ENCODE results near the gene AKR1C8. TPM values are rescaled to one million over a fixed set of nuclear protein-coding genes. Genes with fewer than 3 reads are reported as not detected.
"Not testable (repeated sequence)": the region's sequence is repeated elsewhere in the genome, so short reads cannot be mapped to it uniquely, and the experiment has no call there.

Gene AKR1C8
- total RNA-seq, 1 donor from 2014 or later = not detected

DNA sequence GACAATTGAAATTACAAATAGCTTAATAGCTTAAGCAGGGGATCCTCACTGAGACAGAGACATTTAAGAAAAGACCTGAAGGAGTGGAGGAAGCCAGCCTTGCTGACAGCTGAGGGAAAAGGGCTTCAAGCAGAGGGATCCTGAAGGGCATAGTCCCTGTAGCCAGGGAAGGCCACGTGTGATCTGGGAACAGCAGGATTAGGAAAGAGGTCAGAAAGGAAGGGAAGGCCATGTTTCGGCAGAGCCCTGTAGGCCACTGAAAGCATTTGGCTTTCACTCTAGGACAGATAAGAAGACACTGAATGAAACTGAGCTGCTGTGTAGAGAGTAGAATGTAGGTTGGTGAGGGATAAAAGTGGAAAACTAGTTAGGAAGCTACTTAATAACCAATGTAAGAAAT lies 3.4 kb upstream of the AKR1C8 start:
- no peaks in the 10 kb centered on the region for H3K4me1 Mint-ChIP-seq (ENCODE audit: low read depth, unreplicated experiment)
- H3K27me3 Mint-ChIP-seq (ENCODE audit: unreplicated experiment) = no peaks in the 10 kb centered on the region
- DNase-seq = no peak
- H3K4me3 Mint-ChIP-seq (ENCODE audit: unreplicated experiment) = no peak overlapping the region
- H3K9me3 Mint-ChIP-seq (ENCODE audit: unreplicated experiment) = no peaks in the 10 kb centered on the region
- H3K36me3 Mint-ChIP-seq (ENCODE audit: unreplicated experiment) = no peaks in the 10 kb centered on the region
- H3K27ac Mint-ChIP-seq (ENCODE audit: unreplicated experiment) = no peak overlapping the region
- TF ChIP-seq CTCF (IDR thresholded peaks at IDR 0.05; ENCODE audit: partially characterized antibody, unreplicated experiment) = no peak

- Mint-ChIP-seq H3K27me3 (ENCODE audit: unreplicated experiment) (no peaks in the 10 kb centered on the region), H3K36me3 (ENCODE audit: unreplicated experiment) (no peaks in the 10 kb centered on the region), H3K4me3 (ENCODE audit: unreplicated experiment) (no peak overlapping the region), H3K9me3 (ENCODE audit: unreplicated experiment) (no peaks in the 10 kb centered on the region), H3K4me1 (ENCODE audit: low read depth, unreplicated experiment) (no peaks in the 10 kb centered on the region), H3K27ac (ENCODE audit: unreplicated experiment) (no peak overlapping the region)
- no peak for TF ChIP-seq CTCF (IDR thresholded peaks at IDR 0.05; ENCODE audit: partially characterized antibody, unreplicated experiment)
- DNase-seq = no peak
These were observed 2.9 kb upstream of the AKR1C8 start for GRCh38 chr10:5187867-5188266.

DNA sequence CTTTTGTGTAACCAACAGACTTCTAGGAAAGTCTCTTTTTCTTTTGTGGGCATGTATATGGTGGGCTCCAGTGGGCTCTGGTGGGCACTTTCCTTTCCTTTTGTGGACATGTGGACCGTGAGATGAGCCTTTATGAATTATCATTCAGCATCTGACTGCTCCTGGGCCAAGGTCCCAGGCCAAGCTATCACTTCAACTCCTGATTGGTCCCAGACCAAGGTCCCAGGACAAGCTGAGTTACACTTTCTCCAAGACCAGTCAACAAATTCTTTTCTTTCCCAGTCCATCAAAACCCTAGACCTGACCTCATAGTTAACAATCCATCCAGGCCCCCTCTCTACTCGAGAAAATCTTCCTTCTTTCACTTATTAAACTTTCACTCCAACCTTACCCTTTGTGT lies 1.0 kb downstream of the AKR1C8 start:
- Mint-ChIP-seq H3K9me3 (ENCODE audit: unreplicated experiment) (no peaks in the 10 kb centered on the region), H3K27me3 (ENCODE audit: unreplicated experiment) (no peaks in the 10 kb centered on the region), H3K36me3 (ENCODE audit: unreplicated experiment) (no peaks in the 10 kb centered on the region), H3K27ac (ENCODE audit: unreplicated experiment) (no peak overlapping the region), H3K4me3 (ENCODE audit: unreplicated experiment) (no peak overlapping the region), H3K4me1 (ENCODE audit: low read depth, unreplicated experiment) (no peaks in the 10 kb centered on the region)
- DNase-seq = no peak
- no peak for TF ChIP-seq CTCF (IDR thresholded peaks at IDR 0.05; ENCODE audit: partially characterized antibody, unreplicated experiment)

GRCh38 chr10:5180503-5180902 lies 4.4 kb downstream of the AKR1C8 start:
- H3K36me3 Mint-ChIP-seq (ENCODE audit: unreplicated experiment); H3K4me1 Mint-ChIP-seq (ENCODE audit: low read depth, unreplicated experiment); H3K9me3 Mint-ChIP-seq (ENCODE audit: unreplicated experiment); DNase-seq; H3K27me3 Mint-ChIP-seq (ENCODE audit: unreplicated experiment); H3K4me3 Mint-ChIP-seq (ENCODE audit: unreplicated experiment); H3K27ac Mint-ChIP-seq (ENCODE audit: unreplicated experiment): not testable (repeated sequence)

DNA sequence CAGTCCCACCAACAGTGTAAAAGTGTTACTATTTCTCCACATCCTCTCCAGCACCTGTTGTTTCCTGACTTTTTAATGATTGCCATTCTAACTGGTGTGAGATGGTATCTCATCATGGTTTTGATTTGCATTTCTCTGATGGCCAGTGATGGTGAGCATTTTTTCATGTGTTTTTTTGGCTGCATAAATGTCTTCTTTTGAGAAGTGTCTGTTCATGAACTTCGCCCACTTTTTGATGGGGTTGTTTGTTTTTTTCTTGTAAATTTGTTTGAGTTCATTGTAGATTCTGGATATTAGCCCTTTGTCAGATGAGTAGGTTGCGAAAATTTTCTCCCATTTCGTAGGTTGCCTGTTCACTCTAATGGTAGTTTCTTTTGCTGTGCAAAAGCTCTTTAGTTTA lies 9.4 kb downstream of the AKR1C8 start:
- H3K9me3 Mint-ChIP-seq (ENCODE audit: unreplicated experiment); H3K27ac Mint-ChIP-seq (ENCODE audit: unreplicated experiment); H3K27me3 Mint-ChIP-seq (ENCODE audit: unreplicated experiment); H3K4me3 Mint-ChIP-seq (ENCODE audit: unreplicated experiment); H3K4me1 Mint-ChIP-seq (ENCODE audit: low read depth, unreplicated experiment); DNase-seq; H3K36me3 Mint-ChIP-seq (ENCODE audit: unreplicated experiment): not testable (repeated sequence)

GRCh38 chr10:5168897-5169420 lies 16.0 kb downstream of the AKR1C8 start:
- no peak for TF ChIP-seq CTCF (IDR thresholded peaks at IDR 0.05; ENCODE audit: partially characterized antibody, unreplicated experiment)
- Mint-ChIP-seq H3K27ac (ENCODE audit: unreplicated experiment) (no peak overlapping the region), H3K9me3 (ENCODE audit: unreplicated experiment) (peaks cover 15% of the 10 kb centered on the region), H3K4me1 (ENCODE audit: low read depth, unreplicated experiment) (no peaks in the 10 kb centered on the region), H3K4me3 (ENCODE audit: unreplicated experiment) (no peak overlapping the region), H3K27me3 (ENCODE audit: unreplicated experiment) (peaks cover 2% of the 10 kb centered on the region), H3K36me3 (ENCODE audit: unreplicated experiment) (peaks cover 31% of the 10 kb centered on the region)
- no peak for DNase-seq

All from glutamatergic neuron (in vitro differentiated cells).